Body of pancreas (tissue), 4 donors: ENCODE results near the gene PCSK5.

Experiments
- POLR2A ChIP-seq, 3 donors: fragments of 450-650 bp; IDR thresholded peaks; one replicate each; pipeline ENCODE4 v1.6.1; 2016; ENCODE audit warnings: antibody characterized with exemption in 3 of 3, mild to moderate bottlenecking in 2 of 3
- TF ChIP-seq, protein P1 (sequence below), 7 experiments: fragments of 450-650 bp in 4 of 7; fragments of 200-600 bp in 3 of 7; sonication (generic) in 3 of 7; IDR thresholded peaks; one replicate each; pipeline ENCODE4 v1.5.1; 2016 to 2019; ENCODE audit warnings: antibody characterized with exemption in 7 of 7

DNA sequence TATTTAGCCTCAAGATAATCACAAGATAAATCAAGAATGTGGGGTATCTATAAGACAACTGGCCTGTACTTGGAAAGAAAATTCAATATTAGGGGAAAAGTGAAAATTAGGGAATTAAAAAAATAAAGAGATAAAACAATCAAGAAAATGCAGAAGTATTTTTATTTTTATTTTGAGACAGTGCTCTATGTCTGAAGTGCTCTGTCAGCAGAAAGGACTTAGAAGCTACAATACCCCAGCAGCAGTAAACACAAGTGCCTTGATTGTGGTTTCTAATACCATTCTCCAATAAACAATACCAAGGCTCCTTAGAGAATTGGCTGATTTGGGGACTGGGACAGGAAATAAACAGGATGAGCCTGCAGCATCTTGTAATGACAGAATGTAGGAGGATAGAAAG lies 358.8 kb downstream of the PCSK5 start:
- TF ChIP-seq, protein P1, sequence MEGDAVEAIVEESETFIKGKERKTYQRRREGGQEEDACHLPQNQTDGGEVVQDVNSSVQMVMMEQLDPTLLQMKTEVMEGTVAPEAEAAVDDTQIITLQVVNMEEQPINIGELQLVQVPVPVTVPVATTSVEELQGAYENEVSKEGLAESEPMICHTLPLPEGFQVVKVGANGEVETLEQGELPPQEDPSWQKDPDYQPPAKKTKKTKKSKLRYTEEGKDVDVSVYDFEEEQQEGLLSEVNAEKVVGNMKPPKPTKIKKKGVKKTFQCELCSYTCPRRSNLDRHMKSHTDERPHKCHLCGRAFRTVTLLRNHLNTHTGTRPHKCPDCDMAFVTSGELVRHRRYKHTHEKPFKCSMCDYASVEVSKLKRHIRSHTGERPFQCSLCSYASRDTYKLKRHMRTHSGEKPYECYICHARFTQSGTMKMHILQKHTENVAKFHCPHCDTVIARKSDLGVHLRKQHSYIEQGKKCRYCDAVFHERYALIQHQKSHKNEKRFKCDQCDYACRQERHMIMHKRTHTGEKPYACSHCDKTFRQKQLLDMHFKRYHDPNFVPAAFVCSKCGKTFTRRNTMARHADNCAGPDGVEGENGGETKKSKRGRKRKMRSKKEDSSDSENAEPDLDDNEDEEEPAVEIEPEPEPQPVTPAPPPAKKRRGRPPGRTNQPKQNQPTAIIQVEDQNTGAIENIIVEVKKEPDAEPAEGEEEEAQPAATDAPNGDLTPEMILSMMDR (IDR thresholded peaks at IDR 0.05) = no peak
- TF ChIP-seq POLR2A (IDR thresholded peaks at IDR 0.05) = no peak
